Natural killer cell (primary cell): Measurements from ENCODE around the gene NPPB. TPM values are rescaled to one million over a fixed set of nuclear protein-coding genes. Genes with fewer than 3 reads are reported as not detected.
A peak's percentile ranks its signal among the peaks of the same experiment; 100 is the strongest.

Experiments used
- ATAC-seq, 3 donors: fragments of 150-1000 bp in 2 of 3; fragments of 200-7000 bp in 1 of 3; cut with Tn5 transposase; 1 replicate in 1 of 3; 2 replicates in 2 of 3; pipeline ENCODE4 v1.10.0; 2021; ENCODE audit warnings: mild to moderate bottlenecking in 2 of 3, moderate library complexity in 2 of 3
- DNase-seq, 2 donors: peaks; one replicate each; pipeline versions ENCODE4 v3.0.0 to v3.0.0-alpha.2; 2013 to 2021; ENCODE audit warnings: mixed read lengths in 1 of 2
- H3K27ac ChIP-seq: one replicate; pipeline ENCODE4 v1.5.1; 2013; ENCODE audit warnings: mild to moderate bottlenecking, low read length
- H3K27me3 ChIP-seq: one replicate; pipeline ENCODE4 v1.6.1; 2013; ENCODE audit warnings: low read length; ENCODE audit not compliant: control insufficient read depth, insufficient read depth
- H3K36me3 ChIP-seq: one replicate; pipeline ENCODE4 v1.6.1; 2013; ENCODE audit warnings: low read length; ENCODE audit not compliant: control insufficient read depth, insufficient read depth
- H3K4me1 ChIP-seq: one replicate; pipeline ENCODE4 v1.6.1; 2013; ENCODE audit warnings: low read length; ENCODE audit not compliant: control insufficient read depth, insufficient read depth
- H3K4me3 ChIP-seq: one replicate; pipeline ENCODE4 v1.5.1; 2013; ENCODE audit warnings: low read length
- H3K9me3 ChIP-seq: one replicate; pipeline ENCODE4 v1.6.1; 2013; ENCODE audit warnings: low read length; ENCODE audit not compliant: control insufficient read depth, insufficient read depth
- H3K27ac Mint-ChIP-seq, 2 donors: one replicate each; pipeline ENCODE4 v1.8.0; 2022; ENCODE audit warnings: mild to moderate bottlenecking in 2 of 2, mixed read lengths in 2 of 2, moderate library complexity in 1 of 2
- H3K27me3 Mint-ChIP-seq, 2 donors: one replicate each; pipeline ENCODE4 v1.8.0; 2022; ENCODE audit warnings: low read depth in 2 of 2, mixed read lengths in 2 of 2
- H3K36me3 Mint-ChIP-seq: one replicate; pipeline ENCODE4 v1.8.0; 2022; ENCODE audit warnings: mixed read lengths
- H3K4me1 Mint-ChIP-seq, 2 donors: one replicate each; pipeline ENCODE4 v1.8.0; 2022; ENCODE audit warnings: mixed read lengths in 2 of 2
- H3K4me3 Mint-ChIP-seq: one replicate; pipeline ENCODE4 v1.8.0; 2022; ENCODE audit warnings: mild to moderate bottlenecking, moderate library complexity, mixed read lengths
- H3K9me3 Mint-ChIP-seq, 2 donors: one replicate each; pipeline ENCODE4 v1.8.0; 2022; ENCODE audit warnings: mixed read lengths in 2 of 2
- WGBS: methylation state at CpG from one replicate; pipeline ENCODE4 v1.1.7; 2013; ENCODE audit warnings: missing lambda C conversion rate; ENCODE audit not compliant: insufficient coverage; 5-methylcytosine and 5-hydroxymethylcytosine counted together
- intact Hi-C: fragments of 100-400 bp; cut with micrococcal nuclease; formaldehyde crosslinking; loops from one replicate; pipeline ENCODE4 v1.14.2; 2022
- total RNA-seq, 4 donors: library from RNA; stranded (reverse); fragments of 120-200 nt in 1 of 4; gene quantifications; one replicate each; pipeline versions ENCODE4 v1.2.3 to v1.2.4, GENCODE V29; 2013 to 2022
- TF ChIP-seq, protein P1 (sequence below): fragments of 200-600 bp; IDR thresholded peaks from one replicate; pipeline ENCODE4 v1.8.0; 2022; ENCODE audit warnings: antibody characterized with exemption

The NPPB gene
- total RNA-seq, 3 donors from 2014 or later (not counting 1 experiment from before 2014, with no cell fraction given): not detected

DNA sequence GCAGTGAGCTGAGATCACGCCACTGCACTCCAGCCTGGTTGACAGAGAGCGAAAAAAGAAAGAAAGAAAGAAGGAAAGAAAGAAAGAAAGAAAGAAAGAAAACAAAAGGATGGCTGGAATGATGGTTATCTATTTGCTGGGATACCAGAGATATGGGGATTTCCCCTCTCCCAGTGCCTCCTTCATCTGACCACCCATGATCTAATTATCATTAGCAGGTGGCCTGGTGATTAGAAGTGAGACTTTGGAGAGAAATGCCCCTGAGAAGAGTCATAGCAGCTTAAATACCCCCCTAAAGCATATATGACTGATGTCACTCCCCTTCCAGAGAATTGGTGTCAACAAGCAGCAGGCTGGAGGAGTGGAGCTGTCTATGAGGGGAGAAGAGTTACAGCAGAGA lies 1.3 kb upstream of the NPPB start:
- TF ChIP-seq, protein P1, sequence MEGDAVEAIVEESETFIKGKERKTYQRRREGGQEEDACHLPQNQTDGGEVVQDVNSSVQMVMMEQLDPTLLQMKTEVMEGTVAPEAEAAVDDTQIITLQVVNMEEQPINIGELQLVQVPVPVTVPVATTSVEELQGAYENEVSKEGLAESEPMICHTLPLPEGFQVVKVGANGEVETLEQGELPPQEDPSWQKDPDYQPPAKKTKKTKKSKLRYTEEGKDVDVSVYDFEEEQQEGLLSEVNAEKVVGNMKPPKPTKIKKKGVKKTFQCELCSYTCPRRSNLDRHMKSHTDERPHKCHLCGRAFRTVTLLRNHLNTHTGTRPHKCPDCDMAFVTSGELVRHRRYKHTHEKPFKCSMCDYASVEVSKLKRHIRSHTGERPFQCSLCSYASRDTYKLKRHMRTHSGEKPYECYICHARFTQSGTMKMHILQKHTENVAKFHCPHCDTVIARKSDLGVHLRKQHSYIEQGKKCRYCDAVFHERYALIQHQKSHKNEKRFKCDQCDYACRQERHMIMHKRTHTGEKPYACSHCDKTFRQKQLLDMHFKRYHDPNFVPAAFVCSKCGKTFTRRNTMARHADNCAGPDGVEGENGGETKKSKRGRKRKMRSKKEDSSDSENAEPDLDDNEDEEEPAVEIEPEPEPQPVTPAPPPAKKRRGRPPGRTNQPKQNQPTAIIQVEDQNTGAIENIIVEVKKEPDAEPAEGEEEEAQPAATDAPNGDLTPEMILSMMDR: no peak
- Histone ChIP-seq H3K4me1 (no peaks in the 10 kb centered on the region), H3K27ac (no peak overlapping the region), H3K36me3 (no peaks in the 10 kb centered on the region), H3K9me3 (no peaks in the 10 kb centered on the region), H3K27me3 (peaks cover 25% of the 10 kb centered on the region), H3K4me3 (no peak overlapping the region)
- Mint-ChIP-seq H3K27ac (no peak overlapping the region), H3K9me3 (no peaks in the 10 kb centered on the region), H3K36me3 (no peaks in the 10 kb centered on the region), H3K4me1 (no peaks in the 10 kb centered on the region), H3K27me3 (peaks cover 24 to 43% of the 10 kb centered on the region in 2 donors), H3K4me3 (no peak overlapping the region)
- intact Hi-C loops: no loop called here
- ATAC-seq (no peak), DNase-seq (no peak)
- 50% methylated on average over 1 of the region's 2 CpGs for whole genome bisulfite sequencing

DNA sequence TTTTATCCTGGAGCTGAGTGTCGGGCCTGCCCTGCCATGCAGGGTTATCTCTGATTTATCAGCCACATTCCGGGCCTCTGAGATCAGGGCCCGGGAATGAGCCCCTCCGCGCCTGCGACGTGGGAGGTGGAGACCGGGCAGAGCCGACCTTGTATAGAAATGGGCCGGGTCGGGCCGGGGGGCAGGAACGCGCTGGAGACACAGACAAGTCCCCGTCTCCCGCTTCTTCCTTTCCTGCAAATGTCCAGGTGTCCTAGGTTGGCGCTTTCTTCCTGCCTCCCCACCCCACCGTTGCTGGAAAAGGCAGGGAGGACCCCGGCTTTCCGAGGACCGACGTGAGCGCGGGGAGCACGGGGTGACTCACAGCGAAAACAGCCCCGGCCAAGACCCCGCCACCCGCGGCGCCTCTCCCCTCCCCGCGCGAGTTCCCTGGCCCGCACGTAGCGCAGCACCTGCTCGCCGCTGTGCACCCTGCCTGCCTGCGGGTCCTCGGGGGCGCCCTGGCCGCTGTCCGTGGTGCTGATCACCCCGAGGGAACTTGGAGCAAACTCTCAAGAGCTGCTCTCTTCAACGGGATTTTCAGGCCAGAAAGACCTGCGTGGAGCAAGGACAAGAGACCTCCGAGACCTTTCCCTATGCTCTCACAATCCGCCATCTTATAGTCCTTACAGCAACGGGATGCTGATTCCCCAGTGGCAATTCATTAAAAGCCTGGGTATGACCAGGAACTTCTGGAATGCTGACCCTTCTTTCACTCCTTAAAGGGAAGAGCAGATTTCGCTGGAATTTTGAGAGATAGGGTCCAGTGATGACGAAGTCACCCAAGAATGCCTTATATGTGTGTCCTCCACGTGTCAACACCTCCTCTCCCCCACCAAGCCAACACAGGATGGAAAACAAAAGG lies 475 bp upstream of the NPPB start:
- TF ChIP-seq, protein P1: peak; percentile 30
- Histone ChIP-seq H3K27ac (no peak overlapping the region), H3K36me3 (no peaks in the 10 kb centered on the region), H3K4me1 (no peaks in the 10 kb centered on the region), H3K9me3 (no peaks in the 10 kb centered on the region), H3K27me3 (peaks cover 28% of the 10 kb centered on the region), H3K4me3 (no peak overlapping the region)
- H3K36me3 Mint-ChIP-seq: no peaks in the 10 kb centered on the region
- no peaks in the 10 kb centered on the region for H3K9me3 Mint-ChIP-seq
- H3K4me1 Mint-ChIP-seq: no peaks in the 10 kb centered on the region
- no peak overlapping the region for H3K27ac Mint-ChIP-seq
- no peak overlapping the region for H3K4me3 Mint-ChIP-seq
- DNase-seq (peak; percentile 71 to 81), ATAC-seq (peak; percentile 85 to 99 (median 98))
- intact Hi-C loops: no loop called here
- WGBS: 7% methylated on average over 52 of the region's 53 CpGs
- peaks cover 26 to 43% of the 10 kb centered on the region in 2 donors for H3K27me3 Mint-ChIP-seq

DNA sequence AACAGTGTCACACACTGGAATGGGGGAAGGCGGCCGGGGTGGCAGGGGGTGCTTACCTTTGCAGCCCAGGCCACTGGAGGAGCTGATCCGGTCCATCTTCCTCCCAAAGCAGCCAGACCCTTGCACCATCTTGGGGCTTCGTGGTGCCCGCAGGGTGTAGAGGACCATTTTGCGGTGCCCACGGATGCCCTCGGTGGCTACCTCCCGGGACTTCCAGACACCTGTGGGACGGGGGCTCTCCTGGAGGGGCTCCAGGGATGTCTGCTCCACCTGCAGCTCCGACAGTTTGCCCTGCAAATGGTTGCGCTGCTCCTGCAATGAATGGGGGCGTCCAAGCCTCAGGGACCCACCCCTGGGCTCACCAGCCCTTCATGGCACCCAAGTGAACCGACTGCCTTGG lies 587 bp downstream of the NPPB start:
- 79% methylated on average over 14 of the region's 14 CpGs for WGBS
- H3K4me1 ChIP-seq: no peaks in the 10 kb centered on the region
- Mint-ChIP-seq H3K36me3 (no peaks in the 10 kb centered on the region), H3K4me1 (no peaks in the 10 kb centered on the region), H3K27ac (no peak overlapping the region), H3K27me3 (peaks cover 27 to 43% of the 10 kb centered on the region in 2 donors), H3K9me3 (no peaks in the 10 kb centered on the region), H3K4me3 (no peak overlapping the region)
- TF ChIP-seq, protein P1: no peak
- no peaks in the 10 kb centered on the region for H3K36me3 ChIP-seq
- H3K4me3 ChIP-seq: no peak overlapping the region
- no peak overlapping the region for H3K27ac ChIP-seq
- H3K9me3 ChIP-seq: no peaks in the 10 kb centered on the region
- ATAC-seq: no peak
- intact Hi-C loops: no loop called here
- peaks cover 28% of the 10 kb centered on the region for H3K27me3 ChIP-seq
- DNase-seq: no peak
